Panc1 (cell line): ENCODE results near the gene KIF26B. TPM values are rescaled to one million over a fixed set of nuclear protein-coding genes. Genes with fewer than 3 reads are reported as not detected.
A peak's percentile ranks its signal among the peaks of the same experiment; 100 is the strongest.
"Not testable (repeated sequence)": the region's sequence is repeated elsewhere in the genome, so short reads cannot be mapped to it uniquely, and the experiment has no call there.

ENCODE experiments used
- ATAC-seq: fragments of 200-7000 bp; cut with Tn5 transposase; 2 replicates; pipeline ENCODE4 v1.9.1; 2020; ENCODE audit warnings: mild to moderate bottlenecking, moderate library complexity
- BruUV-seq: library from RNA; stranded (reverse); fragments of 400-500 nt; replicated peaks from 2 replicates; lab custom pipeline; 2021; lab: Mats Ljungman, UMichigan
- CTCF ChIA-PET: fragments of 300-600 bp; sonication (Branson Sonifier 250); formaldehyde crosslinking; loops from one replicate; lab custom pipeline; 2022; ENCODE audit warnings: antibody characterized with exemption; lab: Charles Lee
- POLR2A ChIA-PET: fragments of 300-600 bp; sonication (Branson Sonifier 250); formaldehyde crosslinking; loops from one replicate; lab custom pipeline; 2022; ENCODE audit warnings: antibody characterized with exemption; lab: Charles Lee
- DNase-seq: peaks from one replicate; pipeline ENCODE4 v3.0.0-alpha.2; 2010; ENCODE audit warnings: low read depth, low spot score
- H3K27ac ChIP-seq: 2 replicates; pipeline ENCODE4 v1.5.1; 2011; ENCODE audit warnings: mild to moderate bottlenecking, low read length, inconsistent platforms
- H3K27me3 ChIP-seq: fragments of 200-500 bp; sonication (Bioruptor generic); 2 replicates; pipeline ENCODE4 v1.6.0; 2014; ENCODE audit warnings: low read length, inconsistent platforms; ENCODE audit not compliant: control insufficient read depth, insufficient read depth
- H3K36me3 ChIP-seq: fragments of 200-500 bp; sonication (Bioruptor generic); 2 replicates; pipeline ENCODE4 v1.5.1; 2014; ENCODE audit warnings: inconsistent platforms, mild to moderate bottlenecking, low read length, moderate library complexity; ENCODE audit not compliant: control insufficient read depth, insufficient read depth
- H3K4me1 ChIP-seq: 2 replicates; pipeline ENCODE4 v1.5.1; 2011; ENCODE audit warnings: inconsistent platforms, mild to moderate bottlenecking, low read length, moderate library complexity; ENCODE audit not compliant: control insufficient read depth, insufficient read depth
- H3K4me3 ChIP-seq, 2 experiments: 2 replicates each; pipeline ENCODE4 v1.5.1; 2011 to 2012; ENCODE audit warnings: low read depth in 2 of 2, low read length in 2 of 2, mild to moderate bottlenecking in 2 of 2, inconsistent platforms in 1 of 2, moderate library complexity in 1 of 2
- H3K9me3 ChIP-seq: fragments of 200-500 bp; sonication (Bioruptor generic); 2 replicates; pipeline ENCODE4 v1.5.1; 2014; ENCODE audit warnings: low read depth, mild to moderate bottlenecking, inconsistent platforms, low read length, moderate library complexity; ENCODE audit not compliant: control insufficient read depth, insufficient read depth
- POLR2AphosphoS5 ChIP-seq: IDR thresholded peaks from 2 replicates; pipeline ENCODE4 v1.6.1; 2012; ENCODE audit warnings: mild to moderate bottlenecking, low read depth, low read length, moderate library complexity
- SIN3A ChIP-seq: IDR thresholded peaks from 2 replicates; pipeline ENCODE4 v1.6.1; 2012; ENCODE audit warnings: low read depth, mild to moderate bottlenecking, low read length, moderate library complexity, borderline replicate concordance; ENCODE audit not compliant: insufficient read depth
- TCF7L2 ChIP-seq: IDR thresholded peaks from 2 replicates; pipeline ENCODE4 v1.6.1; 2011; ENCODE audit warnings: mild to moderate bottlenecking, low read depth, low read length, inconsistent platforms
- in situ Hi-C: cut with HindIII; loops from 2 replicates; pipeline ENCODE4 v1.10.0; 2016; ENCODE audit warnings: low sequenced_read_pairs, low pct_unique_long_range_greater_than_20kb
- intact Hi-C: fragments of 100-400 bp; cut with micrococcal nuclease; formaldehyde crosslinking; loops from one replicate; pipeline ENCODE4 v1.10.0; 2022; ENCODE audit not compliant: unreplicated experiment
- total RNA-seq: library from RNA; stranded (reverse); gene quantifications from one replicate; pipeline ENCODE4 v1.2.1, GENCODE V29; 2021; ENCODE audit not compliant: unreplicated experiment
- TF ChIP-seq, protein P1 (sequence below), 2 experiments: IDR thresholded peaks; 2 replicates each; pipeline ENCODE4 v1.6.1; 2011 to 2012; ENCODE audit warnings: low read depth in 2 of 2, control low read depth in 1 of 2, low read length in 1 of 2, mild to moderate bottlenecking in 1 of 2, moderate library complexity in 1 of 2; ENCODE audit not compliant: insufficient read depth in 1 of 2
- TF ChIP-seq, protein P2 (sequence below): fragments of 450-650 bp; IDR thresholded peaks from 2 replicates; pipeline ENCODE4 v1.5.1; 2017; ENCODE audit warnings: mild to moderate bottlenecking

The KIF26B gene
- total RNA-seq, 1 experiment from 2014 or later: 0.33 TPM

DNA sequence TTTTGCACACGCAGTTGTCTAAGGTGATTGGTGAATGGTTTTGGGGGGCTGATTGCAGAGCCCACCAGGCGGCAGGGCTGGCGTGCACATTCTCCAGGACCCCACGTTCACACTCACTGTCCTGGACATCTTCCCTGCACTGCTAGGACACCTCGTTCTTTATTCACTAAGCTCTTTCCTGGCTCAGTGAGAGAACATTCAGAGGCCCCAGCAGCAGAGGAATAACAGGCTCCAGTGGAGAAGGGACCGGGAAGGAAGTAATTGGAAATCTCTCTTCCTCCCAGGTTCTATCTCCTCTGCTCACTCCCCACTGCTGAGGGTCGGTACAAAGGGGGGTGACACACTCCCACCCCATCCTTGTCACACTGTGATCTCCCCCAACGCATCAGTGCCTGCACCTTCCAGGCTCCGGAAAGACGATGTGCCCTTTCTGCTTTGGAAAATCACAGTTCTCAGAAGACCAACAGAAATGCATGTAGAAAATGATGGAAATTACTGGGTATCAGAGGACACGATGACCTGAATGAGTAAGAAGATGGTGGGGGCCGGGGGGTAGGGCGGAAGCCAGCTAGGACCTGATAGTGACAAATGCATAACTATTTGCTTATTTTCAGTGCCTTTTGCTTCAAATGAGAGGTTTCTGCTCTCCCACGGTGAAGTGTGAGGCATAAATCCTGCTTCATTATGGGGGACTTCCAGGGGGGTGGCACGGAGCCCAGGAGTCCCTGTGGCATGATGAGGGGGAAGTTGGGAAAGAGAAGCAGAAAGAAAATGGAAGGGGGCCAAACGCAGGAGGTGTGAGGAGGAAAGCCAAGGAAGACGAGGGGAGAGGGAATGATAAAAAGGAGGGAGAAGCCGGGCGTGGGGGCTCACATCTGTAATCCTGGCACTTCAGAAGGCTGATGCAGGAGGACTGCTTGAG is 25.2 kb upstream of the KIF26B start:
- Histone ChIP-seq H3K27me3 (no peaks in the 10 kb centered on the region; the same call in 1 of the 2 replicates), H3K9me3 (no peaks in the 10 kb centered on the region), H3K27ac (no peak overlapping the region), H3K4me3 (no peak overlapping the region), H3K4me1 (no peaks in the 10 kb centered on the region; the same call in 1 of the 2 replicates), H3K36me3 (no peaks in the 10 kb centered on the region)
- DNase-seq (no peak), ATAC-seq (no peak)
- ChIA-PET CTCF (no interaction called here), POLR2A (interaction anchor here (0.7 kb wide), 1 partner anchor 754 kb away, joined by 3 read pairs; no protein-coding TSS in a partner anchor)
- TF ChIP-seq TCF7L2 (no peak), POLR2AphosphoS5 (no peak), SIN3A (no peak)
- TF ChIP-seq, protein P1, sequence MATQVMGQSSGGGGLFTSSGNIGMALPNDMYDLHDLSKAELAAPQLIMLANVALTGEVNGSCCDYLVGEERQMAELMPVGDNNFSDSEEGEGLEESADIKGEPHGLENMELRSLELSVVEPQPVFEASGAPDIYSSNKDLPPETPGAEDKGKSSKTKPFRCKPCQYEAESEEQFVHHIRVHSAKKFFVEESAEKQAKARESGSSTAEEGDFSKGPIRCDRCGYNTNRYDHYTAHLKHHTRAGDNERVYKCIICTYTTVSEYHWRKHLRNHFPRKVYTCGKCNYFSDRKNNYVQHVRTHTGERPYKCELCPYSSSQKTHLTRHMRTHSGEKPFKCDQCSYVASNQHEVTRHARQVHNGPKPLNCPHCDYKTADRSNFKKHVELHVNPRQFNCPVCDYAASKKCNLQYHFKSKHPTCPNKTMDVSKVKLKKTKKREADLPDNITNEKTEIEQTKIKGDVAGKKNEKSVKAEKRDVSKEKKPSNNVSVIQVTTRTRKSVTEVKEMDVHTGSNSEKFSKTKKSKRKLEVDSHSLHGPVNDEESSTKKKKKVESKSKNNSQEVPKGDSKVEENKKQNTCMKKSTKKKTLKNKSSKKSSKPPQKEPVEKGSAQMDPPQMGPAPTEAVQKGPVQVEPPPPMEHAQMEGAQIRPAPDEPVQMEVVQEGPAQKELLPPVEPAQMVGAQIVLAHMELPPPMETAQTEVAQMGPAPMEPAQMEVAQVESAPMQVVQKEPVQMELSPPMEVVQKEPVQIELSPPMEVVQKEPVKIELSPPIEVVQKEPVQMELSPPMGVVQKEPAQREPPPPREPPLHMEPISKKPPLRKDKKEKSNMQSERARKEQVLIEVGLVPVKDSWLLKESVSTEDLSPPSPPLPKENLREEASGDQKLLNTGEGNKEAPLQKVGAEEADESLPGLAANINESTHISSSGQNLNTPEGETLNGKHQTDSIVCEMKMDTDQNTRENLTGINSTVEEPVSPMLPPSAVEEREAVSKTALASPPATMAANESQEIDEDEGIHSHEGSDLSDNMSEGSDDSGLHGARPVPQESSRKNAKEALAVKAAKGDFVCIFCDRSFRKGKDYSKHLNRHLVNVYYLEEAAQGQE (IDR thresholded peaks at IDR 0.05; ENCODE audit: insufficient read depth in 1 of 2, low read depth in 2 of 2, low read length in 1 of 2): no peak
- TF ChIP-seq, protein P2, sequence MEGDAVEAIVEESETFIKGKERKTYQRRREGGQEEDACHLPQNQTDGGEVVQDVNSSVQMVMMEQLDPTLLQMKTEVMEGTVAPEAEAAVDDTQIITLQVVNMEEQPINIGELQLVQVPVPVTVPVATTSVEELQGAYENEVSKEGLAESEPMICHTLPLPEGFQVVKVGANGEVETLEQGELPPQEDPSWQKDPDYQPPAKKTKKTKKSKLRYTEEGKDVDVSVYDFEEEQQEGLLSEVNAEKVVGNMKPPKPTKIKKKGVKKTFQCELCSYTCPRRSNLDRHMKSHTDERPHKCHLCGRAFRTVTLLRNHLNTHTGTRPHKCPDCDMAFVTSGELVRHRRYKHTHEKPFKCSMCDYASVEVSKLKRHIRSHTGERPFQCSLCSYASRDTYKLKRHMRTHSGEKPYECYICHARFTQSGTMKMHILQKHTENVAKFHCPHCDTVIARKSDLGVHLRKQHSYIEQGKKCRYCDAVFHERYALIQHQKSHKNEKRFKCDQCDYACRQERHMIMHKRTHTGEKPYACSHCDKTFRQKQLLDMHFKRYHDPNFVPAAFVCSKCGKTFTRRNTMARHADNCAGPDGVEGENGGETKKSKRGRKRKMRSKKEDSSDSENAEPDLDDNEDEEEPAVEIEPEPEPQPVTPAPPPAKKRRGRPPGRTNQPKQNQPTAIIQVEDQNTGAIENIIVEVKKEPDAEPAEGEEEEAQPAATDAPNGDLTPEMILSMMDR: no peak
- intact Hi-C loops: no loop called here
- in situ Hi-C loops: no loop called here
- no TSS peak for BruUV-seq

DNA sequence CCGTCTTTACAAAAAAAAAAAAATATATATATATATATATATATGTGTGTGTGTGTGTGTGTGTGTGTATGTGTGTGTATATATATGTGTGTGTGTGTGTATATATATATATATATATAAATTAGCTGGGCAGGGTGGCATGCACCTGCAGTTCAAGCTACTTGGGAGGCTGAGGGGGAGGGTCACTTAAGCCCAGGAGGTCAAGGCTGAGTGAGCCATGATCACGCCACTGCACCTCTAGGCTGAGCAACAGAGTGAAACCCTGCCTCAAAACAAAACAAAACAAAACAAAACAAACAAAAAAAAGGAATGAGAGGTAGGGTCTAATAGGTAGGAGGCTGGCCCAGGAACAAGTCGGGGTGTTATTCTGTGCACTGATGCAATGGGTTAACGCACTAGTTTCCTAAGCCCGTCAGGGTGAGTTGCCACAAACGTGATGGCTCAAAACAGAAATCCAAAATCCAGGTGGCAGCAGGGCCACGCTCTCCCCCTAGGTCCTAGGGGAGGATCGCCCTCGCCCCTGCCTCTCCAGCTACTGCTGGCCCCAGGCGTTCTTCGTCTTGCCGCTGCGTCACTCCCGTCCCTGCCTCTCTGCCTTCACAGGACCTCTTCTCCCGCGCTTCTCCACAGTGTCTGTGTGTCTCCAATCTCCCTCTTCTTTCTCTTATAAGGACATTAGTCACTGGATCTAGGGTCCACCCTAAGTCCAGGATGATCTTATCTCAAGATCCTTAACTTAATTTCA is 24.3 kb upstream of the KIF26B start:
- DNase-seq, H3K9me3 ChIP-seq, intact Hi-C loops, H3K36me3 ChIP-seq, H3K4me1 ChIP-seq, H3K4me3 ChIP-seq, H3K27ac ChIP-seq, in situ Hi-C loops, H3K27me3 ChIP-seq, POLR2A ChIA-PET, CTCF ChIA-PET, BruUV-seq: not testable (repeated sequence)
- ATAC-seq: peak; percentile 55; the same call in 1 of the 2 replicates
